ENCODE data around the gene EFCAB5.

DNA sequence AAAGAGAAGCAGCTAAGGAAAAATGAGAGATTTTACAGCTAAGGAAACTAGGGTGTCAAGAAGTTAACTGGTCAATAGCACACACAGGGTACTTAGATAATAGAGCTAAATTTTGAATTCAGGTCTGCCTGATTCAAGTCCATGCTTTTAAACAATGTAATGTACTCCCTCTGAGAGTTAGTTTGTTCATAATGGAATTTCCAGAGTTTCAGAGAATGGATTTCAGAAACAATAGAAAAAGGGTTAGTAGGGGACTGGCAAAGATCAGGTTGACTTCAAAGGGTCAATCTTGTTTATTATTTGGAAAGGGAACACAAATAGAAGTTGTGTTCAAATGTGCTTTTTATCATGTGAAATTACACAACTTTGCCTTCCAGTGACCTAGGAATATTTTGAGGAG is 193.1 kb downstream of the EFCAB5 start:
- no peak for TF ChIP-seq POLR2A (IDR thresholded peaks at IDR 0.05; ENCODE audit: control extremely low read depth in 1 of 2, low read depth in 2 of 2, low read length in 2 of 2)
- TF ChIP-seq, protein P1, sequence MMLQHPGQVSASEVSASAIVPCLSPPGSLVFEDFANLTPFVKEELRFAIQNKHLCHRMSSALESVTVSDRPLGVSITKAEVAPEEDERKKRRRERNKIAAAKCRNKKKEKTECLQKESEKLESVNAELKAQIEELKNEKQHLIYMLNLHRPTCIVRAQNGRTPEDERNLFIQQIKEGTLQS (IDR thresholded peaks at IDR 0.05; ENCODE audit: insufficient read depth, low read depth, low read length): no peak
- TF ChIP-seq EP300 (IDR thresholded peaks at IDR 0.05; ENCODE audit: borderline replicate concordance in 1 of 2, low read depth in 2 of 2, low read length in 2 of 2): no peak
- TF ChIP-seq RXRA (IDR thresholded peaks at IDR 0.05; ENCODE audit: insufficient read depth, low read depth, low read length): no peak
- TF ChIP-seq, protein P2, sequence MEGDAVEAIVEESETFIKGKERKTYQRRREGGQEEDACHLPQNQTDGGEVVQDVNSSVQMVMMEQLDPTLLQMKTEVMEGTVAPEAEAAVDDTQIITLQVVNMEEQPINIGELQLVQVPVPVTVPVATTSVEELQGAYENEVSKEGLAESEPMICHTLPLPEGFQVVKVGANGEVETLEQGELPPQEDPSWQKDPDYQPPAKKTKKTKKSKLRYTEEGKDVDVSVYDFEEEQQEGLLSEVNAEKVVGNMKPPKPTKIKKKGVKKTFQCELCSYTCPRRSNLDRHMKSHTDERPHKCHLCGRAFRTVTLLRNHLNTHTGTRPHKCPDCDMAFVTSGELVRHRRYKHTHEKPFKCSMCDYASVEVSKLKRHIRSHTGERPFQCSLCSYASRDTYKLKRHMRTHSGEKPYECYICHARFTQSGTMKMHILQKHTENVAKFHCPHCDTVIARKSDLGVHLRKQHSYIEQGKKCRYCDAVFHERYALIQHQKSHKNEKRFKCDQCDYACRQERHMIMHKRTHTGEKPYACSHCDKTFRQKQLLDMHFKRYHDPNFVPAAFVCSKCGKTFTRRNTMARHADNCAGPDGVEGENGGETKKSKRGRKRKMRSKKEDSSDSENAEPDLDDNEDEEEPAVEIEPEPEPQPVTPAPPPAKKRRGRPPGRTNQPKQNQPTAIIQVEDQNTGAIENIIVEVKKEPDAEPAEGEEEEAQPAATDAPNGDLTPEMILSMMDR (IDR thresholded peaks at IDR 0.05; ENCODE audit: control extremely low read depth in 1 of 3, insufficient read depth in 1 of 3, low read depth in 1 of 3, low read length in 3 of 3): no peak
- no peak for TF ChIP-seq EZH2 (IDR thresholded peaks at IDR 0.05; ENCODE audit: low read depth, low read length, severe bottlenecking)
- TF ChIP-seq SIRT6 (IDR thresholded peaks at IDR 0.05; ENCODE audit: low read length): no peak
- no peak for TF ChIP-seq RNF2 (IDR thresholded peaks at IDR 0.05; ENCODE audit: borderline replicate concordance, low read depth, low read length, missing control alignments, poor library complexity, severe bottlenecking)
- TF ChIP-seq, protein P3, sequence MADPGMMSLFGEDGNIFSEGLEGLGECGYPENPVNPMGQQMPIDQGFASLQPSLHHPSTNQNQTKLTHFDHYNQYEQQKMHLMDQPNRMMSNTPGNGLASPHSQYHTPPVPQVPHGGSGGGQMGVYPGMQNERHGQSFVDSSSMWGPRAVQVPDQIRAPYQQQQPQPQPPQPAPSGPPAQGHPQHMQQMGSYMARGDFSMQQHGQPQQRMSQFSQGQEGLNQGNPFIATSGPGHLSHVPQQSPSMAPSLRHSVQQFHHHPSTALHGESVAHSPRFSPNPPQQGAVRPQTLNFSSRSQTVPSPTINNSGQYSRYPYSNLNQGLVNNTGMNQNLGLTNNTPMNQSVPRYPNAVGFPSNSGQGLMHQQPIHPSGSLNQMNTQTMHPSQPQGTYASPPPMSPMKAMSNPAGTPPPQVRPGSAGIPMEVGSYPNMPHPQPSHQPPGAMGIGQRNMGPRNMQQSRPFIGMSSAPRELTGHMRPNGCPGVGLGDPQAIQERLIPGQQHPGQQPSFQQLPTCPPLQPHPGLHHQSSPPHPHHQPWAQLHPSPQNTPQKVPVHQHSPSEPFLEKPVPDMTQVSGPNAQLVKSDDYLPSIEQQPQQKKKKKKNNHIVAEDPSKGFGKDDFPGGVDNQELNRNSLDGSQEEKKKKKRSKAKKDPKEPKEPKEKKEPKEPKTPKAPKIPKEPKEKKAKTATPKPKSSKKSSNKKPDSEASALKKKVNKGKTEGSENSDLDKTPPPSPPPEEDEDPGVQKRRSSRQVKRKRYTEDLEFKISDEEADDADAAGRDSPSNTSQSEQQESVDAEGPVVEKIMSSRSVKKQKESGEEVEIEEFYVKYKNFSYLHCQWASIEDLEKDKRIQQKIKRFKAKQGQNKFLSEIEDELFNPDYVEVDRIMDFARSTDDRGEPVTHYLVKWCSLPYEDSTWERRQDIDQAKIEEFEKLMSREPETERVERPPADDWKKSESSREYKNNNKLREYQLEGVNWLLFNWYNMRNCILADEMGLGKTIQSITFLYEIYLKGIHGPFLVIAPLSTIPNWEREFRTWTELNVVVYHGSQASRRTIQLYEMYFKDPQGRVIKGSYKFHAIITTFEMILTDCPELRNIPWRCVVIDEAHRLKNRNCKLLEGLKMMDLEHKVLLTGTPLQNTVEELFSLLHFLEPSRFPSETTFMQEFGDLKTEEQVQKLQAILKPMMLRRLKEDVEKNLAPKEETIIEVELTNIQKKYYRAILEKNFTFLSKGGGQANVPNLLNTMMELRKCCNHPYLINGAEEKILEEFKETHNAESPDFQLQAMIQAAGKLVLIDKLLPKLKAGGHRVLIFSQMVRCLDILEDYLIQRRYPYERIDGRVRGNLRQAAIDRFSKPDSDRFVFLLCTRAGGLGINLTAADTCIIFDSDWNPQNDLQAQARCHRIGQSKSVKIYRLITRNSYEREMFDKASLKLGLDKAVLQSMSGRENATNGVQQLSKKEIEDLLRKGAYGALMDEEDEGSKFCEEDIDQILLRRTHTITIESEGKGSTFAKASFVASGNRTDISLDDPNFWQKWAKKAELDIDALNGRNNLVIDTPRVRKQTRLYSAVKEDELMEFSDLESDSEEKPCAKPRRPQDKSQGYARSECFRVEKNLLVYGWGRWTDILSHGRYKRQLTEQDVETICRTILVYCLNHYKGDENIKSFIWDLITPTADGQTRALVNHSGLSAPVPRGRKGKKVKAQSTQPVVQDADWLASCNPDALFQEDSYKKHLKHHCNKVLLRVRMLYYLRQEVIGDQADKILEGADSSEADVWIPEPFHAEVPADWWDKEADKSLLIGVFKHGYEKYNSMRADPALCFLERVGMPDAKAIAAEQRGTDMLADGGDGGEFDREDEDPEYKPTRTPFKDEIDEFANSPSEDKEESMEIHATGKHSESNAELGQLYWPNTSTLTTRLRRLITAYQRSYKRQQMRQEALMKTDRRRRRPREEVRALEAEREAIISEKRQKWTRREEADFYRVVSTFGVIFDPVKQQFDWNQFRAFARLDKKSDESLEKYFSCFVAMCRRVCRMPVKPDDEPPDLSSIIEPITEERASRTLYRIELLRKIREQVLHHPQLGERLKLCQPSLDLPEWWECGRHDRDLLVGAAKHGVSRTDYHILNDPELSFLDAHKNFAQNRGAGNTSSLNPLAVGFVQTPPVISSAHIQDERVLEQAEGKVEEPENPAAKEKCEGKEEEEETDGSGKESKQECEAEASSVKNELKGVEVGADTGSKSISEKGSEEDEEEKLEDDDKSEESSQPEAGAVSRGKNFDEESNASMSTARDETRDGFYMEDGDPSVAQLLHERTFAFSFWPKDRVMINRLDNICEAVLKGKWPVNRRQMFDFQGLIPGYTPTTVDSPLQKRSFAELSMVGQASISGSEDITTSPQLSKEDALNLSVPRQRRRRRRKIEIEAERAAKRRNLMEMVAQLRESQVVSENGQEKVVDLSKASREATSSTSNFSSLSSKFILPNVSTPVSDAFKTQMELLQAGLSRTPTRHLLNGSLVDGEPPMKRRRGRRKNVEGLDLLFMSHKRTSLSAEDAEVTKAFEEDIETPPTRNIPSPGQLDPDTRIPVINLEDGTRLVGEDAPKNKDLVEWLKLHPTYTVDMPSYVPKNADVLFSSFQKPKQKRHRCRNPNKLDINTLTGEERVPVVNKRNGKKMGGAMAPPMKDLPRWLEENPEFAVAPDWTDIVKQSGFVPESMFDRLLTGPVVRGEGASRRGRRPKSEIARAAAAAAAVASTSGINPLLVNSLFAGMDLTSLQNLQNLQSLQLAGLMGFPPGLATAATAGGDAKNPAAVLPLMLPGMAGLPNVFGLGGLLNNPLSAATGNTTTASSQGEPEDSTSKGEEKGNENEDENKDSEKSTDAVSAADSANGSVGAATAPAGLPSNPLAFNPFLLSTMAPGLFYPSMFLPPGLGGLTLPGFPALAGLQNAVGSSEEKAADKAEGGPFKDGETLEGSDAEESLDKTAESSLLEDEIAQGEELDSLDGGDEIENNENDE (IDR thresholded peaks at IDR 0.05; ENCODE audit: insufficient replicate concordance, low read length): no peak
- no peak for TF ChIP-seq POLR2AphosphoS5 (IDR thresholded peaks at IDR 0.05; ENCODE audit: low read depth, low read length)
- no peak for TF ChIP-seq ASH2L (IDR thresholded peaks at IDR 0.05; ENCODE audit: low read length)
